ENCODE data around the gene METTL17. TPM values are rescaled to one million over a fixed set of nuclear protein-coding genes. Genes with fewer than 3 reads are reported as not detected.

METTL17 gene
- total RNA-seq, 1 experiment from 2014 or later, result 150 TPM

DNA sequence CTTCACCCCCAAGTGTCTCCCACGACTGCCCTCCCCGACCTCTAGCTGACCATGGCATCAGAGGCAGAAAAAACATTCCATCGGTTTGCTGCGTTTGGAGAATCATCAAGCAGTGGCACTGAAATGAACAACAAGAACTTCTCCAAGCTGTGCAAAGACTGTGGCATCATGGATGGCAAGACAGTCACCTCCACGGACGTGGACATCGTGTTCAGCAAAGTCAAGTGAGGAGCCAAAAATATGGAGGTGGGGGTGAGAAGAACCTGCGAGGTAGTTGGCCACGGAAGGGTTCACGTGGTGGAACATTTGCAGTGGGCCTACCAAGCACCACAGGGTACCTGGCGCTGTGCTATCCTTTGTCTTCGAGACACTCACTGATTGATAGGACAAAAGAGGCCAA, 40.8 kb downstream of the METTL17 start:
- no peaks in the 10 kb centered on the region for H3K9me2 ChIP-seq (replicated peaks; ENCODE audit: insufficient read depth, low read length)
- H3K4me1 ChIP-seq (ENCODE audit: low read length), result no peaks in the 10 kb centered on the region
- H3K9ac ChIP-seq (ENCODE audit: low read length), result no peak overlapping the region
- no peak overlapping the region for H3K27ac ChIP-seq (ENCODE audit: low read length)
- no peak overlapping the region for H3K4me2 ChIP-seq (ENCODE audit: low read depth, low read length, poor library complexity, severe bottlenecking)
- H2AFZ ChIP-seq (ENCODE audit: low read length), result no peak overlapping the region
- H3K79me2 ChIP-seq (ENCODE audit: low read length), result no peaks in the 10 kb centered on the region
- H3K9me3 ChIP-seq (ENCODE audit: low read length), result no peaks in the 10 kb centered on the region
- 0 out of 2 replicates have a peak, but pooled peaks cover 3% of the 10 kb centered on the region for H4K20me1 ChIP-seq (ENCODE audit: insufficient read depth, low read depth, low read length)
- no peaks in the 10 kb centered on the region for H3K36me3 ChIP-seq (ENCODE audit: insufficient read depth, low read length)
- DNase-seq, result no peak
- H3K4me3 ChIP-seq (ENCODE audit: low read length), result no peak overlapping the region
- H3K27me3 ChIP-seq (ENCODE audit: low read length), result no peaks in the 10 kb centered on the region

DNA sequence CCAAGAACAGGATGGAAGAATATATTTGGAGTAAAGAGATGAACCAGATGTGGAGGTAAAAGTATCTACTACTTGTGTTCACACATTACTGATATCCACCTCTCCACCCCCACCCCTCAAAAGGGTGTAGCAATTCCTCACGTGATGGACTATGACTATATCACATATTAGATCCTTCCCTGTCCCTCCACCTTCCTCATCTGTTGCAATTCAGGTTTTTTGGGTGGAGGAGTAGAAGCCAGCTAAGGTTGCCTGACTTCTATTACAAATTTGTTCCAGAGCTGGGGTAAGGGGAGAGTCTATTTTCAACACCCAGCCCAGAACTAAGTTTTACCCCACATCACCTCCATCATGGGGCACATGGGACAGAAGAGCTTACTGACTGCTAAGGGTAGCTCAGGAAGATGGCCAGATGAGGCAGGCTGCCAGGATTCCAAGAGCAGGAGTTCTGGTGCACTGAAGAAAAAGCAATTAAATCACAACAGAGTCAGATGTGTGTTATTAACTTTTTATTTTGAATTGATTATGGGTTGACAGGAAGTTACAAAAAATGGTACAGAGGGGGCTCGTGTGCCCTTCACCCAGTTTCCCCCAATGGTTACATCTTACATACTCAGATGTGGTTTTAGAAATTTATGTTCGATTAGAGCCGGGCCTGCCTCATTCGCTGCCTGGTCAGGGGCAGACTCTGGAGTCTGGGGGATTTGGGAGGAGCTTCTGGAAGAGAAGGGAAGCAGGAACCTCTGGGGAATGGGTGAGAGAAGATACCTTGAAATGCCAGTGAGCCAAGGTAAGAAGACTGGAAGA, 42.7 kb downstream of the METTL17 start:
- Histone ChIP-seq H3K27ac (ENCODE audit: low read length) (no peak overlapping the region), H3K9me3 (ENCODE audit: low read length) (no peaks in the 10 kb centered on the region), H3K9ac (ENCODE audit: low read length) (no peak overlapping the region), H3K4me3 (ENCODE audit: low read length) (no peak overlapping the region), H2AFZ (ENCODE audit: low read length) (no peak overlapping the region), H3K9me2 (replicated peaks; ENCODE audit: insufficient read depth, low read length) (no peaks in the 10 kb centered on the region), H3K27me3 (ENCODE audit: low read length) (no peaks in the 10 kb centered on the region), H3K4me2 (ENCODE audit: low read depth, low read length, poor library complexity, severe bottlenecking) (no peak overlapping the region), H3K36me3 (ENCODE audit: insufficient read depth, low read length) (no peaks in the 10 kb centered on the region), H4K20me1 (ENCODE audit: insufficient read depth, low read depth, low read length) (no peaks in the 10 kb centered on the region), H3K4me1 (ENCODE audit: low read length) (no peaks in the 10 kb centered on the region), H3K79me2 (ENCODE audit: low read length) (no peaks in the 10 kb centered on the region)
- no peak for DNase-seq

GRCh38 chr14:21033133-21033698, 43.4 kb downstream of the METTL17 start:
- no peak overlapping the region for H3K27ac ChIP-seq (ENCODE audit: low read length)
- no peak overlapping the region for H3K4me3 ChIP-seq (ENCODE audit: low read length)
- no peaks in the 10 kb centered on the region for H3K4me1 ChIP-seq (ENCODE audit: low read length)
- H3K9me2 ChIP-seq (replicated peaks; ENCODE audit: insufficient read depth, low read length), result no peaks in the 10 kb centered on the region
- H4K20me1 ChIP-seq (ENCODE audit: insufficient read depth, low read depth, low read length), result no peaks in the 10 kb centered on the region
- no peak overlapping the region for H2AFZ ChIP-seq (ENCODE audit: low read length)
- no peaks in the 10 kb centered on the region for H3K27me3 ChIP-seq (ENCODE audit: low read length)
- H3K79me2 ChIP-seq (ENCODE audit: low read length), result no peaks in the 10 kb centered on the region
- DNase-seq, result no peak
- no peaks in the 10 kb centered on the region for H3K36me3 ChIP-seq (ENCODE audit: insufficient read depth, low read length)
- no peaks in the 10 kb centered on the region for H3K9me3 ChIP-seq (ENCODE audit: low read length)
- H3K9ac ChIP-seq (ENCODE audit: low read length), result no peak overlapping the region
- H3K4me2 ChIP-seq (ENCODE audit: low read depth, low read length, poor library complexity, severe bottlenecking), result no peak overlapping the region

DNA sequence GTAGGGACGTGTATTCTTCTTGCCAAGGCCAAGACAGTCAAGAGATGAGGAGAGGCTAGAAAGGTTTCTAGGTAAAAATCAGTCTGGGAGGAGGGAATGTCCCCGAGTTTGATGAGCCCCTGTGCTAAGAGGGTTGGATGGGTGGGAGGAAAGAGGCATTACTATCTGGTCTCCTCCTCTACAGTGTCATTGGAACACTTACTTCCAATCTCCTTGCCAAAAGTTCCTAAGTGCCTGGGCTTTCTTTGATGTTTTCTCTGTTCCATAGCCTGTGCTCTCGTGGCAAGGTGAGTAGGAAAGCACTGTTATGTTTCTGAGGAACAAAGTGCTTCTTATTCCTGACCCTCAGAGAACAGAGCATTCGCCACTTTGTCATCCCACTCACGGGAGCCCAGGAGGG, 44.9 kb downstream of the METTL17 start, which contains the start of gene RNASE13:
Gene RNASE13, minus strand, starts transcription at position 101 of the 400 bp plus-strand sequence. CDS start 519 bp downstream, outside the sequence.
- no peak within 1 kb of the TSS for H3K27ac ChIP-seq (ENCODE audit: low read length)
- H3K36me3 ChIP-seq (ENCODE audit: insufficient read depth, low read length), result no peaks in the 10 kb centered on the region
- no peaks in the 10 kb centered on the region for H3K79me2 ChIP-seq (ENCODE audit: low read length)
- no peaks in the 10 kb centered on the region for H3K4me1 ChIP-seq (ENCODE audit: low read length)
- no peak within 1 kb of the TSS for H3K4me2 ChIP-seq (ENCODE audit: low read depth, low read length, poor library complexity, severe bottlenecking)
- no peaks in the 10 kb centered on the region for H3K9me2 ChIP-seq (replicated peaks; ENCODE audit: insufficient read depth, low read length)
- no peaks in the 10 kb centered on the region for H4K20me1 ChIP-seq (ENCODE audit: insufficient read depth, low read depth, low read length)
- H3K9ac ChIP-seq (ENCODE audit: low read length), result no peak within 1 kb of the TSS
- no peaks in the 10 kb centered on the region for H3K9me3 ChIP-seq (ENCODE audit: low read length)
- no peak within 1 kb of the TSS for H2AFZ ChIP-seq (ENCODE audit: low read length)
- no peak for DNase-seq
- no peaks in the 10 kb centered on the region for H3K27me3 ChIP-seq (ENCODE audit: low read length)
- no peak within 1 kb of the TSS for H3K4me3 ChIP-seq (ENCODE audit: low read length)

DNA sequence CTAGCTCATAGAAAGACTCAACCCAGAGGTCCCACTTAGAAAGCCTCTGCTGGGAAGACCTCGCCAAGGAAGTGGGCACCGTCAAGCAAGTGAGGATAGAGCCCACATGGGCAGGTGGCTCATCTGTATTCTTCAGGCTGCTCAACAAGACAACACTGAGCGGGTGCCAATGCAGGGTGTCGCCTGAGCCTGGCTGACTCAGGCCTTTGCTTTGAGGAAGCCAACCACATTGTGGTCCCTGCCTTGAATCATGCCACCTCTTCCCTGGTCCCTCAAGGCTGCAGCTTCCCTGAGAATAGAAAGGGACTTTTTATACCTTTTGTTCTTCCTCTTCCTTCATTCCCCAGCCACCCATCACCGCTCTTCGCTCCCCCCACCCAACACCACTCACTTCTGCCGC, 47.0 kb downstream of the METTL17 start:
- Histone ChIP-seq H3K79me2 (ENCODE audit: low read length) (no peaks in the 10 kb centered on the region), H4K20me1 (ENCODE audit: insufficient read depth, low read depth, low read length) (no peaks in the 10 kb centered on the region), H3K9me3 (ENCODE audit: low read length) (no peaks in the 10 kb centered on the region), H3K9me2 (replicated peaks; ENCODE audit: insufficient read depth, low read length) (no peaks in the 10 kb centered on the region), H3K36me3 (ENCODE audit: insufficient read depth, low read length) (no peaks in the 10 kb centered on the region), H3K4me3 (ENCODE audit: low read length) (no peak overlapping the region), H3K9ac (ENCODE audit: low read length) (no peak overlapping the region), H3K27me3 (ENCODE audit: low read length) (no peaks in the 10 kb centered on the region), H3K27ac (ENCODE audit: low read length) (no peak overlapping the region), H3K4me2 (ENCODE audit: low read depth, low read length, poor library complexity, severe bottlenecking) (no peak overlapping the region), H2AFZ (ENCODE audit: low read length) (no peak overlapping the region), H3K4me1 (ENCODE audit: low read length) (no peaks in the 10 kb centered on the region)
- DNase-seq, result no peak

GRCh38 chr14:21037156-21037555, 47.4 kb downstream of the METTL17 start:
- DNase-seq, result no peak
- Histone ChIP-seq H3K4me1 (ENCODE audit: low read length) (no peaks in the 10 kb centered on the region), H3K79me2 (ENCODE audit: low read length) (no peaks in the 10 kb centered on the region), H4K20me1 (ENCODE audit: insufficient read depth, low read depth, low read length) (no peaks in the 10 kb centered on the region), H2AFZ (ENCODE audit: low read length) (no peak overlapping the region), H3K27me3 (ENCODE audit: low read length) (no peaks in the 10 kb centered on the region), H3K27ac (ENCODE audit: low read length) (no peak overlapping the region), H3K4me2 (ENCODE audit: low read depth, low read length, poor library complexity, severe bottlenecking) (no peak overlapping the region), H3K9me2 (replicated peaks; ENCODE audit: insufficient read depth, low read length) (no peaks in the 10 kb centered on the region), H3K36me3 (ENCODE audit: insufficient read depth, low read length) (no peaks in the 10 kb centered on the region), H3K4me3 (ENCODE audit: low read length) (no peak overlapping the region), H3K9me3 (ENCODE audit: low read length) (no peaks in the 10 kb centered on the region), H3K9ac (ENCODE audit: low read length) (no peak overlapping the region)

- Histone ChIP-seq H3K27me3 (ENCODE audit: low read length) (no peaks in the 10 kb centered on the region), H3K36me3 (ENCODE audit: insufficient read depth, low read length) (no peaks in the 10 kb centered on the region), H3K9me2 (replicated peaks; ENCODE audit: insufficient read depth, low read length) (no peaks in the 10 kb centered on the region), H3K4me1 (ENCODE audit: low read length) (no peaks in the 10 kb centered on the region), H3K9ac (ENCODE audit: low read length) (no peak overlapping the region), H4K20me1 (ENCODE audit: insufficient read depth, low read depth, low read length) (no peaks in the 10 kb centered on the region), H3K4me2 (ENCODE audit: low read depth, low read length, poor library complexity, severe bottlenecking) (no peak overlapping the region), H3K27ac (ENCODE audit: low read length) (no peak overlapping the region), H2AFZ (ENCODE audit: low read length) (no peak overlapping the region), H3K9me3 (ENCODE audit: low read length) (no peaks in the 10 kb centered on the region), H3K4me3 (ENCODE audit: low read length) (no peak overlapping the region), H3K79me2 (ENCODE audit: low read length) (no peaks in the 10 kb centered on the region)
- DNase-seq, result no peak
Observed at GRCh38 chr14:21038441-21039422, 49.0 kb downstream of the METTL17 start.
